ENCODE results near the gene PDCD5.

DNA sequence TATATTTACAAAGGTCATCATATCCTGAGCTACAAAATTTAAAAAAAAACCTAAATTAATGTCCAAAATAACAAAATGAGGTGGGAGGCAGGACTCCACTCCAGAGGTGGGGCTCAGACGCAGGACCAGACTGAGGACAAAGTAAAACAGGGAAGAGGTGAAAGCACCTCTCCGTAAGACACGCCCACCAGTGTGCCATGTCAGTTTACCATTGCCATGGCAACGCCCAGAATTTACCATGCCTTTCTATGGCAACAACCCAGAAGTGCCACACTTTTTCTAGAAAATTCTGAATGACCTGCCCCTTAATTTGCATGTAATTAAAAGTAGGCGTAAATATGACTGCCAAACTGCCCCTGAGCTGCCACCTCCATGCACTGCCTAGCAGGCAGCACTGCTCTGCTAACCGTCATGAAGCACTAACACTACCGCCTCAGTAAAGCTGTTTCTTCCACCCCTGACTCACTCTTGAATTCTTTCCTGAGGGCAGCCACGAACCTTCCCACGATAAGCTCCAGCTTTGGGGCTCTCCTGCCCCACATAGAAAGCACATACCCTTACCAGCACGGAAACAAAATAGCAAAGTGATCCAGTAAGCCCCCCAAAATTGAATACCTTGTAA is 22.3 kb upstream of the PDCD5 start:
- no peak for TF ChIP-seq FOXM1 (IDR thresholded peaks at IDR 0.05; ENCODE audit: borderline replicate concordance, low read depth)
- no peak for TF ChIP-seq TEAD4 (IDR thresholded peaks at IDR 0.05)
- TF ChIP-seq, protein P1, sequence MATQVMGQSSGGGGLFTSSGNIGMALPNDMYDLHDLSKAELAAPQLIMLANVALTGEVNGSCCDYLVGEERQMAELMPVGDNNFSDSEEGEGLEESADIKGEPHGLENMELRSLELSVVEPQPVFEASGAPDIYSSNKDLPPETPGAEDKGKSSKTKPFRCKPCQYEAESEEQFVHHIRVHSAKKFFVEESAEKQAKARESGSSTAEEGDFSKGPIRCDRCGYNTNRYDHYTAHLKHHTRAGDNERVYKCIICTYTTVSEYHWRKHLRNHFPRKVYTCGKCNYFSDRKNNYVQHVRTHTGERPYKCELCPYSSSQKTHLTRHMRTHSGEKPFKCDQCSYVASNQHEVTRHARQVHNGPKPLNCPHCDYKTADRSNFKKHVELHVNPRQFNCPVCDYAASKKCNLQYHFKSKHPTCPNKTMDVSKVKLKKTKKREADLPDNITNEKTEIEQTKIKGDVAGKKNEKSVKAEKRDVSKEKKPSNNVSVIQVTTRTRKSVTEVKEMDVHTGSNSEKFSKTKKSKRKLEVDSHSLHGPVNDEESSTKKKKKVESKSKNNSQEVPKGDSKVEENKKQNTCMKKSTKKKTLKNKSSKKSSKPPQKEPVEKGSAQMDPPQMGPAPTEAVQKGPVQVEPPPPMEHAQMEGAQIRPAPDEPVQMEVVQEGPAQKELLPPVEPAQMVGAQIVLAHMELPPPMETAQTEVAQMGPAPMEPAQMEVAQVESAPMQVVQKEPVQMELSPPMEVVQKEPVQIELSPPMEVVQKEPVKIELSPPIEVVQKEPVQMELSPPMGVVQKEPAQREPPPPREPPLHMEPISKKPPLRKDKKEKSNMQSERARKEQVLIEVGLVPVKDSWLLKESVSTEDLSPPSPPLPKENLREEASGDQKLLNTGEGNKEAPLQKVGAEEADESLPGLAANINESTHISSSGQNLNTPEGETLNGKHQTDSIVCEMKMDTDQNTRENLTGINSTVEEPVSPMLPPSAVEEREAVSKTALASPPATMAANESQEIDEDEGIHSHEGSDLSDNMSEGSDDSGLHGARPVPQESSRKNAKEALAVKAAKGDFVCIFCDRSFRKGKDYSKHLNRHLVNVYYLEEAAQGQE (IDR thresholded peaks at IDR 0.05; ENCODE audit: low read depth) = no peak
- no peak for TF ChIP-seq CEBPB (IDR thresholded peaks at IDR 0.05)
- TF ChIP-seq CREB1 (IDR thresholded peaks at IDR 0.05; ENCODE audit: low read depth) = no peak
- no peak for TF ChIP-seq RAD21 (IDR thresholded peaks at IDR 0.05; ENCODE audit: low read depth)
- TF ChIP-seq, protein P2, sequence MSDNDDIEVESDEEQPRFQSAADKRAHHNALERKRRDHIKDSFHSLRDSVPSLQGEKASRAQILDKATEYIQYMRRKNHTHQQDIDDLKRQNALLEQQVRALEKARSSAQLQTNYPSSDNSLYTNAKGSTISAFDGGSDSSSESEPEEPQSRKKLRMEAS (IDR thresholded peaks at IDR 0.05) = no peak
- no peak for TF ChIP-seq EGR1 (IDR thresholded peaks at IDR 0.05)
- no peak for TF ChIP-seq EP300 (IDR thresholded peaks at IDR 0.05; ENCODE audit: borderline replicate concordance)
- TF ChIP-seq ZBTB7A (IDR thresholded peaks at IDR 0.05; ENCODE audit: low read depth) = no peak
- TF ChIP-seq TAF1 (IDR thresholded peaks at IDR 0.05; ENCODE audit: low read depth) = no peak
- no peak for TF ChIP-seq YY1 (IDR thresholded peaks at IDR 0.05; ENCODE audit: low read depth)
- no peak for TF ChIP-seq TCF12 (IDR thresholded peaks at IDR 0.05; ENCODE audit: low read depth)
- TF ChIP-seq, protein P3, sequence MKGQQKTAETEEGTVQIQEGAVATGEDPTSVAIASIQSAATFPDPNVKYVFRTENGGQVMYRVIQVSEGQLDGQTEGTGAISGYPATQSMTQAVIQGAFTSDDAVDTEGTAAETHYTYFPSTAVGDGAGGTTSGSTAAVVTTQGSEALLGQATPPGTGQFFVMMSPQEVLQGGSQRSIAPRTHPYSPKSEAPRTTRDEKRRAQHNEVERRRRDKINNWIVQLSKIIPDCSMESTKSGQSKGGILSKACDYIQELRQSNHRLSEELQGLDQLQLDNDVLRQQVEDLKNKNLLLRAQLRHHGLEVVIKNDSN (IDR thresholded peaks at IDR 0.05) = no peak
